ENCODE results near the gene NUAK1.

Gene NUAK1

GRCh38 chr12:106187155-106187789 lies 48.5 kb upstream of the NUAK1 start:
- no peak overlapping the region for H3K4me3 ChIP-seq (ENCODE audit: low read length)
- no peaks in the 10 kb centered on the region for H4K20me1 ChIP-seq (ENCODE audit: control insufficient read depth, insufficient read depth, low read depth, low read length)
- no peaks in the 10 kb centered on the region for H3K79me2 ChIP-seq (ENCODE audit: control insufficient read depth, low read length)
- peaks cover 2% of the 10 kb centered on the region; the same call in 1 of the 2 replicates for H3K27me3 ChIP-seq (ENCODE audit: control insufficient read depth, low read length)
- no peaks in the 10 kb centered on the region for H3K9me3 ChIP-seq (ENCODE audit: control insufficient read depth, insufficient read depth, low read length)
- TF ChIP-seq EZH2phosphoT487 (IDR thresholded peaks at IDR 0.05; ENCODE audit: borderline replicate concordance, low read length) = no peak
- TF ChIP-seq CTCF (IDR thresholded peaks at IDR 0.05; ENCODE audit: low read depth, low read length, poor library complexity, severe bottlenecking) = no peak
- no peak overlapping the region for H3K4me2 ChIP-seq (ENCODE audit: low read length)
- no peak overlapping the region for H3K27ac ChIP-seq (ENCODE audit: low read depth, low read length)
- H3K36me3 ChIP-seq (ENCODE audit: control insufficient read depth, low read length) = no peaks in the 10 kb centered on the region
- H3K4me1 ChIP-seq (ENCODE audit: control insufficient read depth, low read length) = no peaks in the 10 kb centered on the region
- no peaks in the 10 kb centered on the region for H3K9me2 ChIP-seq (replicated peaks; ENCODE audit: control insufficient read depth, low read length)
- H3F3A ChIP-seq (ENCODE audit: control insufficient read depth, insufficient read depth) = no peaks in the 10 kb centered on the region

DNA sequence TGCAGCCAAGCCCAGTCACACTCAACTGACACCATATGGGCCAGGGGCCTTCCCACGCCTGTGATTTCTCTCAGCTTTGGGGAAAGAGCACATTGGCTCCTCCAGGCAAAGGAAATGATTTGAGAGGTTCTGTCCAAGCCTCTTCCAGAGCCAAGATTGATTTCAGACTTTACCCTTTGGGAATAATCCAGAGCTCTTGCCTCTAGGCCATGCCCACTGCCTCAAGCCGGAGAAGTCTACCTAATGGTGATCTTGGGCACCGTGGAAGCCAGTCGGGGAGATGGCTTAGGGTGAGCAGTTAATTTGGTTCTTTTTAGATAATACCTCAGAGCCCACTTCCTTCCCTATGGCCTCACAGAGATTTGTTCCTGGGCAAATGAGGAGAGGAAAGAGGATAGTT lies 45.0 kb upstream of the NUAK1 start:
- no peaks in the 10 kb centered on the region for H3K4me1 ChIP-seq (ENCODE audit: control insufficient read depth, low read length)
- peaks cover 2% of the 10 kb centered on the region; the same call in 1 of the 2 replicates for H3K27me3 ChIP-seq (ENCODE audit: control insufficient read depth, low read length)
- no peaks in the 10 kb centered on the region for H3K9me2 ChIP-seq (replicated peaks; ENCODE audit: control insufficient read depth, low read length)
- no peak overlapping the region for H3K27ac ChIP-seq (ENCODE audit: low read depth, low read length)
- no peaks in the 10 kb centered on the region for H3K79me2 ChIP-seq (ENCODE audit: control insufficient read depth, low read length)
- H3F3A ChIP-seq (ENCODE audit: control insufficient read depth, insufficient read depth) = no peaks in the 10 kb centered on the region
- no peaks in the 10 kb centered on the region for H3K9me3 ChIP-seq (ENCODE audit: control insufficient read depth, insufficient read depth, low read length)
- H3K36me3 ChIP-seq (ENCODE audit: control insufficient read depth, low read length) = no peaks in the 10 kb centered on the region
- TF ChIP-seq CTCF (IDR thresholded peaks at IDR 0.05; ENCODE audit: low read depth, low read length, poor library complexity, severe bottlenecking) = no peak
- TF ChIP-seq EZH2phosphoT487 (IDR thresholded peaks at IDR 0.05; ENCODE audit: borderline replicate concordance, low read length) = no peak
- no peak overlapping the region for H3K4me2 ChIP-seq (ENCODE audit: low read length)
- no peaks in the 10 kb centered on the region for H4K20me1 ChIP-seq (ENCODE audit: control insufficient read depth, insufficient read depth, low read depth, low read length)
- no peak overlapping the region for H3K4me3 ChIP-seq (ENCODE audit: low read length)

GRCh38 chr12:106181401-106182114 lies 42.8 kb upstream of the NUAK1 start:
- Histone ChIP-seq H3K9me2 (replicated peaks; ENCODE audit: control insufficient read depth, low read length) (no peaks in the 10 kb centered on the region), H3K36me3 (ENCODE audit: control insufficient read depth, low read length) (no peaks in the 10 kb centered on the region), H3K27ac (ENCODE audit: low read depth, low read length) (no peak overlapping the region), H3K27me3 (ENCODE audit: control insufficient read depth, low read length) (no peaks in the 10 kb centered on the region), H3F3A (ENCODE audit: control insufficient read depth, insufficient read depth) (no peaks in the 10 kb centered on the region), H3K4me3 (ENCODE audit: low read length) (no peak overlapping the region), H3K79me2 (ENCODE audit: control insufficient read depth, low read length) (no peaks in the 10 kb centered on the region), H3K9me3 (ENCODE audit: control insufficient read depth, insufficient read depth, low read length) (no peaks in the 10 kb centered on the region), H3K4me2 (ENCODE audit: low read length) (no peak overlapping the region), H3K4me1 (ENCODE audit: control insufficient read depth, low read length) (no peaks in the 10 kb centered on the region), H4K20me1 (ENCODE audit: control insufficient read depth, insufficient read depth, low read depth, low read length) (no peaks in the 10 kb centered on the region)
- TF ChIP-seq EZH2phosphoT487 (IDR thresholded peaks at IDR 0.05; ENCODE audit: borderline replicate concordance, low read length) = no peak

GRCh38 chr12:106179086-106179485 lies 40.3 kb upstream of the NUAK1 start:
- Histone ChIP-seq H3K79me2 (ENCODE audit: control insufficient read depth, low read length) (no peaks in the 10 kb centered on the region), H3K4me2 (ENCODE audit: low read length) (no peak overlapping the region), H3K36me3 (ENCODE audit: control insufficient read depth, low read length) (no peaks in the 10 kb centered on the region), H3K27ac (ENCODE audit: low read depth, low read length) (no peak overlapping the region), H3F3A (ENCODE audit: control insufficient read depth, insufficient read depth) (no peaks in the 10 kb centered on the region), H3K9me2 (replicated peaks; ENCODE audit: control insufficient read depth, low read length) (no peaks in the 10 kb centered on the region), H3K9me3 (ENCODE audit: control insufficient read depth, insufficient read depth, low read length) (no peaks in the 10 kb centered on the region), H3K4me3 (ENCODE audit: low read length) (no peak overlapping the region), H3K4me1 (ENCODE audit: control insufficient read depth, low read length) (peaks cover under 1% of the 10 kb centered on the region; the same call in 1 of the 2 replicates), H4K20me1 (ENCODE audit: control insufficient read depth, insufficient read depth, low read depth, low read length) (no peaks in the 10 kb centered on the region), H3K27me3 (ENCODE audit: control insufficient read depth, low read length) (no peaks in the 10 kb centered on the region)
- TF ChIP-seq CTCF (IDR thresholded peaks at IDR 0.05; ENCODE audit: low read depth, low read length, poor library complexity, severe bottlenecking) = no peak
- no peak for TF ChIP-seq EZH2phosphoT487 (IDR thresholded peaks at IDR 0.05; ENCODE audit: borderline replicate concordance, low read length)

Data from DOHH2 (cell line).